Glutamatergic neuron (in vitro differentiated cells): ENCODE measurements around the gene DDX46. TPM values are rescaled to one million over a fixed set of nuclear protein-coding genes. Genes with fewer than 3 reads are reported as not detected.
A peak's percentile ranks its signal among the peaks of the same experiment; 100 is the strongest.
"Not testable (repeated sequence)": the region's sequence is repeated elsewhere in the genome, so short reads cannot be mapped to it uniquely, and the experiment has no call there.

Experiments used
- DNase-seq: peaks from one replicate; pipeline ENCODE4 v3.0.0; 2022
- H3K27ac Mint-ChIP-seq: one replicate; pipeline ENCODE4 v1.8.0; 2020; ENCODE audit warnings: mild to moderate bottlenecking, mixed read lengths, inconsistent platforms; ENCODE audit not compliant: unreplicated experiment
- H3K27me3 Mint-ChIP-seq: one replicate; pipeline ENCODE4 v1.8.0; 2020; ENCODE audit warnings: mild to moderate bottlenecking, moderate library complexity, mixed read lengths, inconsistent platforms; ENCODE audit not compliant: unreplicated experiment
- H3K36me3 Mint-ChIP-seq: one replicate; pipeline ENCODE4 v1.8.0; 2020; ENCODE audit warnings: mild to moderate bottlenecking, mixed read lengths, inconsistent platforms; ENCODE audit not compliant: unreplicated experiment
- H3K4me1 Mint-ChIP-seq: one replicate; pipeline ENCODE4 v1.8.0; 2020; ENCODE audit warnings: mild to moderate bottlenecking, low read depth, mixed read lengths, inconsistent platforms; ENCODE audit not compliant: unreplicated experiment
- H3K4me3 Mint-ChIP-seq: one replicate; pipeline ENCODE4 v1.8.0; 2020; ENCODE audit warnings: mild to moderate bottlenecking, mixed read lengths, inconsistent platforms; ENCODE audit not compliant: unreplicated experiment
- H3K9me3 Mint-ChIP-seq: one replicate; pipeline ENCODE4 v1.8.0; 2020; ENCODE audit warnings: mild to moderate bottlenecking, moderate library complexity, mixed read lengths, inconsistent platforms; ENCODE audit not compliant: unreplicated experiment
- CTCF ChIP-seq: fragments of 200-600 bp; sonication (generic); IDR thresholded peaks from one replicate; pipeline ENCODE4 v1.5.0; 2021; ENCODE audit not compliant: partially characterized antibody, unreplicated experiment
- total RNA-seq: library from RNA; stranded (reverse); fragmentation: NEBNext Ultra II Directional; extraction: Animal tissue kit (Norgen Biotek cat#: 25700); gene quantifications from one replicate; pipeline ENCODE4 v1.2.1, GENCODE V29; 2021; ENCODE audit not compliant: unreplicated experiment

The DDX46 gene
- total RNA-seq, 1 donor from 2014 or later, result 53.3 TPM

- peaks cover 5% of the 10 kb centered on the region for H3K36me3 Mint-ChIP-seq
- no peak for TF ChIP-seq CTCF
- peaks cover 5% of the 10 kb centered on the region for H3K9me3 Mint-ChIP-seq
- no peak for DNase-seq
- H3K27me3 Mint-ChIP-seq, result peaks cover 3% of the 10 kb centered on the region
- no peak overlapping the region for H3K4me3 Mint-ChIP-seq
- no peak overlapping the region for H3K27ac Mint-ChIP-seq
- H3K4me1 Mint-ChIP-seq, result peaks cover 4% of the 10 kb centered on the region
Observed at GRCh38 chr5:134851307-134851923, 92.8 kb downstream of the DDX46 start.

- not testable (repeated sequence) for DNase-seq, H3K9me3 Mint-ChIP-seq, H3K4me3 Mint-ChIP-seq, H3K4me1 Mint-ChIP-seq, H3K36me3 Mint-ChIP-seq, H3K27ac Mint-ChIP-seq, H3K27me3 Mint-ChIP-seq
Observed at GRCh38 chr5:134856465-134856864, 97.9 kb downstream of the DDX46 start.

DNA sequence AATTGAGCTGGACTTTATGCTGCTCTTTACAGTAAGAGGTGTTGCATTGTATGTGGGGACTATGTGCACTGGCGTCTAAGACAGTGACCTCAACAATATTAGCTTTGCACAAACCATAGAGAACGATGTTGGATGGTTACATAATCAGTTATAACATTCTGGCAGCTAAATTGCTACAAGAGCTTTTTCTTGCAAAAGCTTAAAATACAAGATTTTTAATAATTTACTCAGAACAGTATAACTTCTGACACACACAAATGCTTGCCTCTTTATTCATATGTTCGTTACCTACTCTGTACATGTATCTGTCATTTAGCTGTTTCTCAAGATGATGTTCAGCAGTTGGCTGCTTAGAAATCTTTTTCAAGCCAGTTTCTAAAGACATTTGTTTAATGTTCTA, 98.8 kb downstream of the DDX46 start:
- Mint-ChIP-seq H3K9me3 (no peaks in the 10 kb centered on the region), H3K36me3 (no peaks in the 10 kb centered on the region), H3K27me3 (no peaks in the 10 kb centered on the region), H3K4me1 (no peaks in the 10 kb centered on the region), H3K4me3 (no peak overlapping the region), H3K27ac (no peak overlapping the region)
- no peak for DNase-seq
- TF ChIP-seq CTCF, result no peak

DNA sequence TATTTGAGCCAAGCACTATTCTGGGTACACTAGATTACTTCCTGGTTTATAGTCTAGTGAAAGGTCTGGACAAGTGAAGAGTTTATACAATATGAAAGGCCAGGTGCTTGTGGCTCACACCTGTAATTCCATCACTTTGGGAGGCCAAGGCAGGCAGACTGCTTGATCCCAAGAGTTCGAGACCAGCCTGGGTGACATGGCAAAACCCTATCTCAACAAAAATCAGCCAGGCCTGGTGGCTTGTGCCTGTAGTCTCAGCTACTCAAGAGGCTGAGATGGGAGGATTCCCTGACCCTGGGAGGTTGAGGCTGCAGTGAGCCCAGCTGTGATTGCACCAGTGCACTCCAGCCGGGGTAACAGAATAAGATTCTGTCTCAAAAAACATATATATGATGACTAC, 106.1 kb downstream of the DDX46 start:
- no peak overlapping the region for H3K27ac Mint-ChIP-seq
- no peak for TF ChIP-seq CTCF
- no peaks in the 10 kb centered on the region for H3K36me3 Mint-ChIP-seq
- DNase-seq, result no peak
- no peak overlapping the region for H3K4me3 Mint-ChIP-seq
- no peaks in the 10 kb centered on the region for H3K27me3 Mint-ChIP-seq
- H3K9me3 Mint-ChIP-seq, result no peaks in the 10 kb centered on the region
- no peaks in the 10 kb centered on the region for H3K4me1 Mint-ChIP-seq

- H3K4me3 Mint-ChIP-seq, result peak overlapping the region; percentile 97
- H3K9me3 Mint-ChIP-seq, result peaks cover 3% of the 10 kb centered on the region
- H3K27ac Mint-ChIP-seq, result peak overlapping the region; percentile 79
- no peaks in the 10 kb centered on the region for H3K36me3 Mint-ChIP-seq
- no peak for DNase-seq
- TF ChIP-seq CTCF, result no peak
- peaks cover 7% of the 10 kb centered on the region for H3K4me1 Mint-ChIP-seq
- peaks cover 6% of the 10 kb centered on the region for H3K27me3 Mint-ChIP-seq
Observed at GRCh38 chr5:134873494-134873893, 114.9 kb downstream of the DDX46 start.
